ENCODE results near the gene CCIN. TPM values are rescaled to one million over a fixed set of nuclear protein-coding genes. Genes with fewer than 3 reads are reported as not detected.
"Not testable (repeated sequence)": the region's sequence is repeated elsewhere in the genome, so short reads cannot be mapped to it uniquely, and the experiment has no call there.

Gene CCIN
- total RNA-seq, 1 donor = 0.43 TPM

GRCh38 chr9:36126016-36126730, 43.0 kb upstream of the CCIN start:
- DNase-seq (ENCODE audit: low read depth) = no peak
- H3K4me3 ChIP-seq (ENCODE audit: low read depth, low read length) = no peak overlapping the region
- TF ChIP-seq CTCF (IDR thresholded peaks at IDR 0.05; ENCODE audit: insufficient read depth, low read depth, low read length) = no peak

GRCh38 chr9:36127652-36128244, 41.4 kb upstream of the CCIN start:
- TF ChIP-seq CTCF (IDR thresholded peaks at IDR 0.05; ENCODE audit: insufficient read depth, low read depth, low read length) = no peak
- no peak overlapping the region for H3K4me3 ChIP-seq (ENCODE audit: low read depth, low read length)
- no peak for DNase-seq (ENCODE audit: low read depth)

GRCh38 chr9:36128349-36128748, 40.8 kb upstream of the CCIN start:
- no peak for DNase-seq (ENCODE audit: low read depth)
- no peak overlapping the region for H3K4me3 ChIP-seq (ENCODE audit: low read depth, low read length)
- TF ChIP-seq CTCF (IDR thresholded peaks at IDR 0.05; ENCODE audit: insufficient read depth, low read depth, low read length) = no peak

- DNase-seq (ENCODE audit: low read depth) = no peak
- TF ChIP-seq CTCF (IDR thresholded peaks at IDR 0.05; ENCODE audit: insufficient read depth, low read depth, low read length) = no peak
Measured at GRCh38 chr9:36129139-36129538, 40.0 kb upstream of the CCIN start.

GRCh38 chr9:36131666-36132065, 37.5 kb upstream of the CCIN start:
- H3K4me3 ChIP-seq (ENCODE audit: low read depth, low read length); DNase-seq (ENCODE audit: low read depth): not testable (repeated sequence)

More at GRCh38 chr9:36129139-36129538, 40.0 kb upstream of the CCIN start:
- no peak overlapping the region for H3K4me3 ChIP-seq (ENCODE audit: low read depth, low read length)

GRCh38 chr9:36132086-36132485, 37.1 kb upstream of the CCIN start:
- peak; percentile 47 for DNase-seq (ENCODE audit: low read depth)
- TF ChIP-seq CTCF (IDR thresholded peaks at IDR 0.05; ENCODE audit: insufficient read depth, low read depth, low read length) = no peak
- no peak overlapping the region for H3K4me3 ChIP-seq (ENCODE audit: low read depth, low read length)

- no peak for TF ChIP-seq CTCF (IDR thresholded peaks at IDR 0.05; ENCODE audit: insufficient read depth, low read depth, low read length)
- DNase-seq (ENCODE audit: low read depth) = no peak
- H3K4me3 ChIP-seq (ENCODE audit: low read depth, low read length) = no peak overlapping the region
Measured at GRCh38 chr9:36134761-36135505, 34.3 kb upstream of the CCIN start.

Measured in fibroblast of villous mesenchyme (primary cell).